Sigmoid colon (tissue), 7 donors: ENCODE results near the gene CLDN22. TPM values are rescaled to one million over a fixed set of nuclear protein-coding genes. Genes with fewer than 3 reads are reported as not detected.

Experiments used
- DNase-seq: peaks from one replicate; pipeline ENCODE4 v3.0.0-alpha.2; 2019
- H3K27ac ChIP-seq, 4 donors: fragments of 200-600 bp; sonication (generic); one replicate each; pipeline ENCODE4 v1.5.1; 2016 to 2019; ENCODE audit warnings: mild to moderate bottlenecking in 1 of 4
- H3K27me3 ChIP-seq, 3 donors: fragments of 200-600 bp; sonication (generic); one replicate each; pipeline ENCODE4 v1.5.1; 2019; ENCODE audit warnings: mild to moderate bottlenecking in 1 of 3
- H3K36me3 ChIP-seq, 4 donors: fragments of 200-600 bp; sonication (generic); one replicate each; pipeline ENCODE4 v1.5.1; 2016 to 2019
- H3K4me1 ChIP-seq, 4 donors: fragments of 200-600 bp; sonication (generic); one replicate each; pipeline ENCODE4 v1.5.1; 2017 to 2019
- H3K4me3 ChIP-seq, 4 donors: fragments of 200-600 bp; sonication (generic); one replicate each; pipeline ENCODE4 v1.5.1; 2017 to 2019; ENCODE audit warnings: mild to moderate bottlenecking in 2 of 4, moderate library complexity in 1 of 4
- H3K9me3 ChIP-seq, 4 donors: fragments of 200-600 bp in 3 of 4; sonication (generic) in 3 of 4; one replicate each; pipeline versions ENCODE4 v1.5.1 to v1.6.1; 2013 to 2019
- CTCF ChIP-seq, 4 experiments: fragments of 450-650 bp in 3 of 4; fragments of 200-600 bp in 1 of 4; IDR thresholded peaks; one replicate each; pipeline ENCODE4 v1.5.1; 2016 to 2019; ENCODE audit warnings: antibody characterized with exemption in 4 of 4, mild to moderate bottlenecking in 3 of 4, moderate library complexity in 2 of 4
- EP300 ChIP-seq, 4 donors: sonication (generic); formaldehyde crosslinking; IDR thresholded peaks; one replicate each; pipeline ENCODE4 v1.6.1; 2017; ENCODE audit warnings: antibody characterized with exemption in 4 of 4
- POLR2A ChIP-seq, 2 donors: fragments of 450-650 bp; IDR thresholded peaks; one replicate each; pipeline ENCODE4 v1.6.1; 2016; ENCODE audit warnings: antibody characterized with exemption in 2 of 2, mild to moderate bottlenecking in 2 of 2, moderate library complexity in 2 of 2
- POLR2AphosphoS5 ChIP-seq, 4 donors: sonication (generic); formaldehyde crosslinking; IDR thresholded peaks; one replicate each; pipeline ENCODE4 v1.6.1; 2017; ENCODE audit warnings: antibody characterized with exemption in 4 of 4
- WGBS, 2 donors: extraction: QIAGEN DNeasy Blood & Tissue Kit; methylation state at CpG; one replicate each; pipeline ENCODE4 v1.1.7; 2013; 5-methylcytosine and 5-hydroxymethylcytosine counted together
- intact Hi-C: fragments of 100-400 bp; cut with DNase I; formaldehyde crosslinking; loops from one replicate; pipeline ENCODE4 v1.15.1; 2023
- polyA plus RNA-seq, 3 donors: library from polyadenylated mRNA; stranded (reverse); fragments of 200-250 nt; gene quantifications; one replicate each; pipeline ENCODE4 v1.2.3, GENCODE V29; 2013
- total RNA-seq, 4 donors: library from RNA; depleted of rRNA; stranded (reverse); fragments of >200 nt; gene quantifications; one replicate each; pipeline ENCODE4 v1.1.0, GENCODE V29; 2016
- donor health status: healthy with polysubstance abuse.
- donor health status: Bipolar disorder and iron deficiency.
- donor health status: healthy.

The CLDN22 gene
- total and polyA plus RNA-seq, 7 donors: not detected

GRCh38 chr4:183287309-183287659, 32.8 kb downstream of the CLDN22 start:
- Histone ChIP-seq H3K36me3 (peaks cover 0 to 49% (median 21%) of the 10 kb centered on the region in 4 donors), H3K4me1 (peaks cover 0 to 25% (median 9%) of the 10 kb centered on the region in 4 donors), H3K27me3 (no peaks in the 10 kb centered on the region), H3K9me3 (no peaks in the 10 kb centered on the region), H3K27ac (no peak overlapping the region), H3K4me3 (no peak overlapping the region)
- DNase-seq: no peak
- TF ChIP-seq CTCF (IDR thresholded peaks at IDR 0.05) (no peak), EP300 (IDR thresholded peaks at IDR 0.05) (no peak), POLR2AphosphoS5 (IDR thresholded peaks at IDR 0.05) (no peak), POLR2A (IDR thresholded peaks at IDR 0.05) (no peak)
- WGBS, 2 donors: 17 to 67% methylated on average over 2 of the region's 2 CpGs
- intact Hi-C loops: no loop called here

GRCh38 chr4:183286590-183287308, 33.3 kb downstream of the CLDN22 start:
- Histone ChIP-seq H3K9me3 (no peaks in the 10 kb centered on the region), H3K4me1 (peaks cover 0 to 25% (median 10%) of the 10 kb centered on the region in 4 donors), H3K27ac (no peak overlapping the region), H3K4me3 (no peak overlapping the region), H3K36me3 (peaks cover 0 to 49% (median 21%) of the 10 kb centered on the region in 4 donors), H3K27me3 (no peaks in the 10 kb centered on the region)
- DNase-seq: no peak
- intact Hi-C loops: no loop called here
- TF ChIP-seq POLR2AphosphoS5 (IDR thresholded peaks at IDR 0.05) (no peak), EP300 (IDR thresholded peaks at IDR 0.05) (no peak), CTCF (IDR thresholded peaks at IDR 0.05) (no peak), POLR2A (IDR thresholded peaks at IDR 0.05) (no peak)
- WGBS, 2 donors: 89 to 95% methylated on average over 11 of the region's 11 CpGs

- Histone ChIP-seq H3K4me1 (peaks cover 0 to 25% (median 10%) of the 10 kb centered on the region in 4 donors), H3K36me3 (peaks cover 0 to 56% (median 19%) of the 10 kb centered on the region in 4 donors), H3K4me3 (no peak overlapping the region), H3K9me3 (no peaks in the 10 kb centered on the region), H3K27me3 (no peaks in the 10 kb centered on the region), H3K27ac (no peak overlapping the region)
- no peak for DNase-seq
- TF ChIP-seq CTCF (IDR thresholded peaks at IDR 0.05) (no peak), POLR2AphosphoS5 (IDR thresholded peaks at IDR 0.05) (no peak), POLR2A (IDR thresholded peaks at IDR 0.05) (no peak), EP300 (IDR thresholded peaks at IDR 0.05) (no peak)
- intact Hi-C loops: no loop called here
- 94 to 95% methylated on average over 7 of the region's 7 CpGs for WGBS, 2 donors
Observed at GRCh38 chr4:183285886-183286285, 34.2 kb downstream of the CLDN22 start.

GRCh38 chr4:183284965-183285364, 35.1 kb downstream of the CLDN22 start:
- Histone ChIP-seq H3K4me1 (peaks cover 0 to 25% (median 10%) of the 10 kb centered on the region in 4 donors), H3K27ac (no peak overlapping the region), H3K4me3 (no peak overlapping the region), H3K27me3 (no peaks in the 10 kb centered on the region), H3K9me3 (no peaks in the 10 kb centered on the region), H3K36me3 (peaks cover 0 to 59% (median 18%) of the 10 kb centered on the region in 4 donors)
- intact Hi-C loops: no loop called here
- no peak for DNase-seq
- TF ChIP-seq CTCF (IDR thresholded peaks at IDR 0.05): no peak
- no peak for TF ChIP-seq POLR2A (IDR thresholded peaks at IDR 0.05)
- no peak for TF ChIP-seq POLR2AphosphoS5 (IDR thresholded peaks at IDR 0.05)
- no peak for TF ChIP-seq EP300 (IDR thresholded peaks at IDR 0.05)
- WGBS, 2 donors: 76 to 83% methylated on average over 4 of the region's 4 CpGs
